CD14-positive monocyte (primary cell): ENCODE results near the gene ERCC5. TPM values are rescaled to one million over a fixed set of nuclear protein-coding genes. Genes with fewer than 3 reads are reported as not detected.

Experiments used
- DNase-seq, 3 donors: peaks; one replicate each; pipeline ENCODE4 v3.0.0-alpha.2; 2011 to 2022
- H2AFZ ChIP-seq: 2 replicates; pipeline ENCODE4 v1.6.0; 2012; ENCODE audit warnings: mild to moderate bottlenecking, low read depth, low read length, inconsistent platforms; ENCODE audit not compliant: insufficient read depth, poor library complexity, severe bottlenecking
- H3K27ac ChIP-seq, 2 donors: 1 replicate in 1 of 2; 2 replicates in 1 of 2; pipeline ENCODE4 v1.5.1; 2012 to 2013; ENCODE audit warnings: low read length in 2 of 2, control low read depth in 1 of 2, inconsistent platforms in 1 of 2, low read depth in 1 of 2, mild to moderate bottlenecking in 1 of 2
- H3K27me3 ChIP-seq, 2 donors: one replicate each; pipeline versions ENCODE4 v1.6.0 to v1.6.1; 2011 to 2013; ENCODE audit warnings: low read length in 2 of 2; ENCODE audit not compliant: control insufficient read depth in 2 of 2, insufficient read depth in 2 of 2
- H3K36me3 ChIP-seq, 2 donors: replicated peaks in 1 of 2; 1 replicate in 1 of 2; 2 replicates in 1 of 2; pipeline versions ENCODE4 v1.5.1 to v1.6.1; 2012 to 2013; ENCODE audit warnings: low read length in 2 of 2, control low read depth in 1 of 2, inconsistent platforms in 1 of 2, mild to moderate bottlenecking in 1 of 2; ENCODE audit not compliant: insufficient read depth in 2 of 2, control insufficient read depth in 1 of 2
- H3K4me1 ChIP-seq, 2 donors: 1 replicate in 1 of 2; 2 replicates in 1 of 2; pipeline versions ENCODE4 v1.5.1 to v1.6.1; 2012 to 2013; ENCODE audit warnings: low read length in 2 of 2, control low read depth in 1 of 2, inconsistent platforms in 1 of 2, mild to moderate bottlenecking in 1 of 2, moderate library complexity in 1 of 2; ENCODE audit not compliant: insufficient read depth in 2 of 2, control insufficient read depth in 1 of 2
- H3K4me2 ChIP-seq: replicated peaks from 2 replicates; pipeline ENCODE3; 2012; ENCODE audit warnings: low read length, moderate library complexity, mild to moderate bottlenecking; ENCODE audit not compliant: poor library complexity, severe bottlenecking; ENCODE audit errors: extremely low read depth
- H3K4me3 ChIP-seq, 3 experiments: fragments of 200-600 bp in 1 of 3; sonication (generic) in 1 of 3; replicated peaks in 1 of 3; 1 replicate in 2 of 3; 2 replicates in 1 of 3; pipeline ENCODE4 v1.5.1; 2011 to 2013; ENCODE audit warnings: low read length in 3 of 3, mild to moderate bottlenecking in 3 of 3, control low read depth in 2 of 3, low read depth in 2 of 3, inconsistent platforms in 1 of 3, moderate library complexity in 1 of 3
- H3K79me2 ChIP-seq: 2 replicates; pipeline ENCODE4 v1.6.0; 2012; ENCODE audit warnings: mild to moderate bottlenecking, control low read depth, inconsistent platforms, low read length, moderate library complexity; ENCODE audit not compliant: insufficient read depth
- H3K9ac ChIP-seq: 2 replicates; pipeline ENCODE4 v1.6.0; 2017; ENCODE audit warnings: low read length, mild to moderate bottlenecking; ENCODE audit not compliant: insufficient read depth, poor library complexity, severe bottlenecking
- H3K9me3 ChIP-seq, 2 donors: replicated peaks in 1 of 2; 1 replicate in 1 of 2; 2 replicates in 1 of 2; pipeline versions ENCODE4 v1.5.1 to v1.6.1; 2012 to 2013; ENCODE audit warnings: low read length in 2 of 2, control low read depth in 1 of 2; ENCODE audit not compliant: control insufficient read depth in 1 of 2, insufficient read depth in 1 of 2
- H4K20me1 ChIP-seq: 2 replicates; pipeline ENCODE4 v1.6.0; 2012; ENCODE audit warnings: mild to moderate bottlenecking, low read length, control low read depth, moderate library complexity; ENCODE audit not compliant: insufficient read depth
- H3K27ac Mint-ChIP-seq, 7 donors: one replicate each; pipeline ENCODE4 v1.8.0; 2020; ENCODE audit warnings: mild to moderate bottlenecking in 7 of 7, mixed read lengths in 7 of 7, moderate library complexity in 6 of 7, inconsistent platforms in 2 of 7
- H3K27me3 Mint-ChIP-seq, 3 donors: one replicate each; pipeline ENCODE4 v1.8.0; 2021 to 2022; ENCODE audit warnings: low read depth in 3 of 3, mild to moderate bottlenecking in 3 of 3, mixed read lengths in 3 of 3, moderate library complexity in 3 of 3, inconsistent platforms in 1 of 3
- H3K36me3 Mint-ChIP-seq, 2 donors: one replicate each; pipeline ENCODE4 v1.8.0; 2020; ENCODE audit warnings: mixed read lengths in 2 of 2, inconsistent platforms in 1 of 2, mild to moderate bottlenecking in 1 of 2
- H3K4me1 Mint-ChIP-seq: one replicate; pipeline ENCODE4 v1.8.0; 2020; ENCODE audit warnings: mild to moderate bottlenecking, mixed read lengths
- H3K4me3 Mint-ChIP-seq, 2 donors: one replicate each; pipeline ENCODE4 v1.8.0; 2020; ENCODE audit warnings: mild to moderate bottlenecking in 2 of 2, mixed read lengths in 2 of 2, moderate library complexity in 1 of 2
- H3K9me3 Mint-ChIP-seq, 7 donors: one replicate each; pipeline ENCODE4 v1.8.0; 2020 to 2022; ENCODE audit warnings: mixed read lengths in 7 of 7, mild to moderate bottlenecking in 6 of 7, moderate library complexity in 6 of 7, inconsistent platforms in 2 of 7
- WGBS: methylation state at CpG from one replicate; pipeline ENCODE4 v1.1.5; 2013; ENCODE audit warnings: missing lambda C conversion rate; ENCODE audit not compliant: insufficient coverage; 5-methylcytosine and 5-hydroxymethylcytosine counted together
- intact Hi-C, 2 donors: fragments of 100-400 bp; cut with micrococcal nuclease; formaldehyde crosslinking; loops; one replicate each; pipeline versions ENCODE4 v1.15.0 to v1.15.1; 2023
- polyA plus RNA-seq, 3 donors: library from polyadenylated mRNA; depleted of rRNA in 1 of 3; unstranded in 2 of 3; stranded (reverse) in 1 of 3; fragments of 300-500 nt in 2 of 3; fragments of >200 nt in 1 of 3; fragmentation: Illumina TruSeq in 2 of 3; gene quantifications; 1 replicate in 2 of 3; 2 replicates in 1 of 3; pipeline ENCODE4 v1.2.3, GENCODE V29; 2012 to 2021
- TF ChIP-seq, protein P1 (sequence below): fragments of 200-600 bp; IDR thresholded peaks from one replicate; pipeline ENCODE4 v1.8.0; 2022; ENCODE audit warnings: antibody characterized with exemption, mild to moderate bottlenecking

The ERCC5 gene
- polyA plus RNA-seq, 3 donors, result 15.2 to 34.2 (median 22.1) TPM

DNA sequence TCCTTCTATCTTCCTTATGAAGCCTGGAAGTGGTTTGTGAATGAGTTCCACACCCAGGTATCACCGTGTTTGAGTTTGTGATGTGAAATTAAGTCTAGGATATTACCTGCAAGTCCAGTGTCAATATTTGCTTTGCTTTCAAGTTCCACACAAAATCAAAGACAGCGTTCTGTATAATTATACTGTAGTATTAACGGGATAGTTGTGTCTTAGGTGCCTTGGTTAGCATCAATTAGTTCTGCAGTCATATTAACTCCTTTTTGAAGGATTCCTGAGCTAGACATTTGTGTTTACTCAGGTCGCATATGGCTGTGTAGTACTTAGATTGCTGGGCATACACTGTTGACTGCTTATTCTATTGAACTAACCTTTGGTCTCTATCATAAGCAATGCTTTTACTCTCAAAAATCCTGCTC is 54.4 kb downstream of the ERCC5 start:
- H3K4me1 ChIP-seq, result no peaks in the 10 kb centered on the region
- H3K9me3 Mint-ChIP-seq, result no peaks in the 10 kb centered on the region
- no CpG with 5 or more reads among the region's 4 CpGs for WGBS
- no peak overlapping the region for H3K4me3 Mint-ChIP-seq
- H3K9me3 ChIP-seq, result no peaks in the 10 kb centered on the region
- no peaks in the 10 kb centered on the region for H3K79me2 ChIP-seq
- DNase-seq, result no peak
- H3K4me2 ChIP-seq, result no peak overlapping the region
- no peak overlapping the region for H3K27ac Mint-ChIP-seq
- H3K27me3 Mint-ChIP-seq, result peaks cover 0 to 2% (median 1%) of the 10 kb centered on the region in 3 donors
- H3K36me3 Mint-ChIP-seq, result no peaks in the 10 kb centered on the region
- H3K9ac ChIP-seq, result no peak overlapping the region
- no peaks in the 10 kb centered on the region for H3K36me3 ChIP-seq
- H3K27me3 ChIP-seq, result no peaks in the 10 kb centered on the region
- H3K27ac ChIP-seq, result no peak overlapping the region
- H3K4me3 ChIP-seq, result no peak overlapping the region
- H4K20me1 ChIP-seq, result no peaks in the 10 kb centered on the region
- TF ChIP-seq, protein P1, sequence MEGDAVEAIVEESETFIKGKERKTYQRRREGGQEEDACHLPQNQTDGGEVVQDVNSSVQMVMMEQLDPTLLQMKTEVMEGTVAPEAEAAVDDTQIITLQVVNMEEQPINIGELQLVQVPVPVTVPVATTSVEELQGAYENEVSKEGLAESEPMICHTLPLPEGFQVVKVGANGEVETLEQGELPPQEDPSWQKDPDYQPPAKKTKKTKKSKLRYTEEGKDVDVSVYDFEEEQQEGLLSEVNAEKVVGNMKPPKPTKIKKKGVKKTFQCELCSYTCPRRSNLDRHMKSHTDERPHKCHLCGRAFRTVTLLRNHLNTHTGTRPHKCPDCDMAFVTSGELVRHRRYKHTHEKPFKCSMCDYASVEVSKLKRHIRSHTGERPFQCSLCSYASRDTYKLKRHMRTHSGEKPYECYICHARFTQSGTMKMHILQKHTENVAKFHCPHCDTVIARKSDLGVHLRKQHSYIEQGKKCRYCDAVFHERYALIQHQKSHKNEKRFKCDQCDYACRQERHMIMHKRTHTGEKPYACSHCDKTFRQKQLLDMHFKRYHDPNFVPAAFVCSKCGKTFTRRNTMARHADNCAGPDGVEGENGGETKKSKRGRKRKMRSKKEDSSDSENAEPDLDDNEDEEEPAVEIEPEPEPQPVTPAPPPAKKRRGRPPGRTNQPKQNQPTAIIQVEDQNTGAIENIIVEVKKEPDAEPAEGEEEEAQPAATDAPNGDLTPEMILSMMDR, result no peak
- H3K4me1 Mint-ChIP-seq, result no peaks in the 10 kb centered on the region
- H2AFZ ChIP-seq, result no peak overlapping the region
- intact Hi-C loops, result no loop called here

DNA sequence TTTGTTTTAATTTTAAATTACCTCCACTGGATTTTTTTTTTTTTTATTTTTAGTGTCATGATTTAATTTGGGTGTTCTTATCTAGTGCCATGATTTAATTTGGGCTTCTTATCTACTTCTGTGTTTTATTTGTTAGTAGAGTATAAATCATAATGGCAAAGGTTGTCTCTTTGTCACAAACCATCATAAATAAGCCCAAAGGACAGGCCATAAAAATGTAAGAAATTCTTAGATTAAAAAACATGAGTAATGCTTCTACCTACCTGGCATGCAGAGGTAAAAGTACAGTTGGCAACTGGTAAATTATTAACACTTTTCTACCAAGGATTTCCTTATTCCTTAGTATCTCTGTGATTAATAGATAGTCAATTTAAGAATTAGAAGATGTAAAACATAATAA is 55.2 kb downstream of the ERCC5 start:
- no peaks in the 10 kb centered on the region for H3K9me3 Mint-ChIP-seq
- H3K27ac Mint-ChIP-seq, result no peak overlapping the region
- Histone ChIP-seq H3K27me3 (no peaks in the 10 kb centered on the region), H3K79me2 (no peaks in the 10 kb centered on the region), H3K36me3 (no peaks in the 10 kb centered on the region), H3K4me1 (no peaks in the 10 kb centered on the region), H3K4me2 (no peak overlapping the region), H3K9ac (no peak overlapping the region), H4K20me1 (no peaks in the 10 kb centered on the region), H3K4me3 (no peak overlapping the region), H2AFZ (no peak overlapping the region), H3K27ac (no peak overlapping the region), H3K9me3 (no peaks in the 10 kb centered on the region)
- H3K4me3 Mint-ChIP-seq, result no peak overlapping the region
- H3K4me1 Mint-ChIP-seq, result no peaks in the 10 kb centered on the region
- intact Hi-C loops, result no loop called here
- H3K27me3 Mint-ChIP-seq, result peaks cover 0 to 2% (median 1%) of the 10 kb centered on the region in 3 donors
- H3K36me3 Mint-ChIP-seq, result no peaks in the 10 kb centered on the region
- TF ChIP-seq, protein P1, result no peak
- no peak for DNase-seq
